Measurements from ENCODE around the gene ESRRB.

- no peak for TF ChIP-seq POLR2AphosphoS5 (IDR thresholded peaks at IDR 0.05; ENCODE audit: low read depth, low read length)
- no peak for TF ChIP-seq TAF1 (IDR thresholded peaks at IDR 0.05; ENCODE audit: borderline replicate concordance, insufficient read depth, low read length)
- TF ChIP-seq SIN3A (IDR thresholded peaks at IDR 0.05; ENCODE audit: borderline replicate concordance, insufficient read depth, low read length) = no peak
- TF ChIP-seq, protein P1, sequence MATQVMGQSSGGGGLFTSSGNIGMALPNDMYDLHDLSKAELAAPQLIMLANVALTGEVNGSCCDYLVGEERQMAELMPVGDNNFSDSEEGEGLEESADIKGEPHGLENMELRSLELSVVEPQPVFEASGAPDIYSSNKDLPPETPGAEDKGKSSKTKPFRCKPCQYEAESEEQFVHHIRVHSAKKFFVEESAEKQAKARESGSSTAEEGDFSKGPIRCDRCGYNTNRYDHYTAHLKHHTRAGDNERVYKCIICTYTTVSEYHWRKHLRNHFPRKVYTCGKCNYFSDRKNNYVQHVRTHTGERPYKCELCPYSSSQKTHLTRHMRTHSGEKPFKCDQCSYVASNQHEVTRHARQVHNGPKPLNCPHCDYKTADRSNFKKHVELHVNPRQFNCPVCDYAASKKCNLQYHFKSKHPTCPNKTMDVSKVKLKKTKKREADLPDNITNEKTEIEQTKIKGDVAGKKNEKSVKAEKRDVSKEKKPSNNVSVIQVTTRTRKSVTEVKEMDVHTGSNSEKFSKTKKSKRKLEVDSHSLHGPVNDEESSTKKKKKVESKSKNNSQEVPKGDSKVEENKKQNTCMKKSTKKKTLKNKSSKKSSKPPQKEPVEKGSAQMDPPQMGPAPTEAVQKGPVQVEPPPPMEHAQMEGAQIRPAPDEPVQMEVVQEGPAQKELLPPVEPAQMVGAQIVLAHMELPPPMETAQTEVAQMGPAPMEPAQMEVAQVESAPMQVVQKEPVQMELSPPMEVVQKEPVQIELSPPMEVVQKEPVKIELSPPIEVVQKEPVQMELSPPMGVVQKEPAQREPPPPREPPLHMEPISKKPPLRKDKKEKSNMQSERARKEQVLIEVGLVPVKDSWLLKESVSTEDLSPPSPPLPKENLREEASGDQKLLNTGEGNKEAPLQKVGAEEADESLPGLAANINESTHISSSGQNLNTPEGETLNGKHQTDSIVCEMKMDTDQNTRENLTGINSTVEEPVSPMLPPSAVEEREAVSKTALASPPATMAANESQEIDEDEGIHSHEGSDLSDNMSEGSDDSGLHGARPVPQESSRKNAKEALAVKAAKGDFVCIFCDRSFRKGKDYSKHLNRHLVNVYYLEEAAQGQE (IDR thresholded peaks at IDR 0.05; ENCODE audit: insufficient read depth in 1 of 2, low read depth in 2 of 2, low read length in 2 of 2) = no peak
Measured at GRCh38 chr14:76431538-76431937, 55.6 kb downstream of the ESRRB start.

Data from PFSK-1 (cell line).